ENCODE data around the gene TYW1B.
"Not testable (repeated sequence)": the region's sequence is repeated elsewhere in the genome, so short reads cannot be mapped to it uniquely, and the experiment has no call there.

DNA sequence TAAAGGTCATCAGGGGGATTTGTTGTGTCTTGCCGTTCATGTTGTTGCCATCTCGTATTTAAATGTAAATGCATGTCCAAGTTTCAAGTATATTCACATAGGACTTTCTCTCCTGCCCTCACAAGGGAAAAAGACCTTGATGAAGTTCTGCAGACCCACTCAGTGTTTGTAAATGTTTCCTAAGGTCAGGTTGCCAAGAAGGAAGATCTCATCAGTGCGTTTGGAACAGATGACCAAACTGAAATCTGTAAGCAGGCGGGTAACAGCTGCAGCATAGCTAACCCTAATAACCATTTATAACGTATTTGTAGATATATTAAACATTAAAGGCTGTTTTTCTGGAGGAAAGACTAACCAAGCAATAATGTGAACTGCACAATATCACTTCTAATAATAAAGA, 2.6 kb upstream of the TYW1B start:
- TF ChIP-seq, protein P1, sequence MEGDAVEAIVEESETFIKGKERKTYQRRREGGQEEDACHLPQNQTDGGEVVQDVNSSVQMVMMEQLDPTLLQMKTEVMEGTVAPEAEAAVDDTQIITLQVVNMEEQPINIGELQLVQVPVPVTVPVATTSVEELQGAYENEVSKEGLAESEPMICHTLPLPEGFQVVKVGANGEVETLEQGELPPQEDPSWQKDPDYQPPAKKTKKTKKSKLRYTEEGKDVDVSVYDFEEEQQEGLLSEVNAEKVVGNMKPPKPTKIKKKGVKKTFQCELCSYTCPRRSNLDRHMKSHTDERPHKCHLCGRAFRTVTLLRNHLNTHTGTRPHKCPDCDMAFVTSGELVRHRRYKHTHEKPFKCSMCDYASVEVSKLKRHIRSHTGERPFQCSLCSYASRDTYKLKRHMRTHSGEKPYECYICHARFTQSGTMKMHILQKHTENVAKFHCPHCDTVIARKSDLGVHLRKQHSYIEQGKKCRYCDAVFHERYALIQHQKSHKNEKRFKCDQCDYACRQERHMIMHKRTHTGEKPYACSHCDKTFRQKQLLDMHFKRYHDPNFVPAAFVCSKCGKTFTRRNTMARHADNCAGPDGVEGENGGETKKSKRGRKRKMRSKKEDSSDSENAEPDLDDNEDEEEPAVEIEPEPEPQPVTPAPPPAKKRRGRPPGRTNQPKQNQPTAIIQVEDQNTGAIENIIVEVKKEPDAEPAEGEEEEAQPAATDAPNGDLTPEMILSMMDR (IDR thresholded peaks at IDR 0.05) = not testable (repeated sequence)
- TF ChIP-seq EZH2 (IDR thresholded peaks at IDR 0.05) = not testable (repeated sequence)
